H9 (cell line): Measurements from ENCODE around the gene ITPRID2. TPM values are rescaled to one million over a fixed set of nuclear protein-coding genes. Genes with fewer than 3 reads are reported as not detected.

Experiments
- DNase-seq: peaks from one replicate; pipeline ENCODE4 v3.0.0-alpha.2; 2017
- H2AFZ ChIP-seq: one replicate; pipeline ENCODE4 v1.6.1; 2013; ENCODE audit warnings: mild to moderate bottlenecking, low read length, control low read depth, moderate library complexity
- H2AK5ac ChIP-seq: 2 replicates; pipeline ENCODE4 v1.6.1; 2013; ENCODE audit warnings: low read length, control low read depth, mixed read lengths; ENCODE audit not compliant: insufficient read length
- H2BK120ac ChIP-seq: one replicate; pipeline ENCODE4 v1.6.1; 2013; ENCODE audit warnings: low read depth, mild to moderate bottlenecking, low read length, control low read depth, inconsistent platforms; ENCODE audit not compliant: poor library complexity, severe bottlenecking
- H2BK12ac ChIP-seq: 2 replicates; pipeline ENCODE4 v1.6.1; 2013; ENCODE audit warnings: low read length, control low read depth, mixed read lengths, low read depth; ENCODE audit not compliant: insufficient read length
- H2BK15ac ChIP-seq: 2 replicates; pipeline ENCODE4 v1.6.1; 2013; ENCODE audit warnings: low read depth, low read length, control low read depth
- H2BK20ac ChIP-seq: one replicate; pipeline ENCODE4 v1.6.1; 2013; ENCODE audit warnings: low read depth, mild to moderate bottlenecking, low read length, control low read depth, inconsistent platforms; ENCODE audit not compliant: poor library complexity, severe bottlenecking
- H2BK5ac ChIP-seq: 2 replicates; pipeline ENCODE4 v1.6.1; 2013; ENCODE audit warnings: low read length, control low read depth, mixed read lengths; ENCODE audit not compliant: insufficient read length
- H3K14ac ChIP-seq: 2 replicates; pipeline ENCODE4 v1.6.1; 2013; ENCODE audit warnings: low read length, control low read depth; ENCODE audit not compliant: insufficient read depth
- H3K18ac ChIP-seq: 2 replicates; pipeline ENCODE4 v1.6.1; 2013; ENCODE audit warnings: low read depth, mild to moderate bottlenecking, mixed read lengths, low read length, control low read depth; ENCODE audit not compliant: insufficient read length
- H3K23ac ChIP-seq: 2 replicates; pipeline ENCODE4 v1.6.1; 2013; ENCODE audit warnings: low read length, control low read depth, mixed read lengths, low read depth; ENCODE audit not compliant: insufficient read length
- H3K23me2 ChIP-seq: 2 replicates; pipeline ENCODE4 v1.6.1; 2013; ENCODE audit warnings: low read depth, mild to moderate bottlenecking, mixed read lengths, low read length, control low read depth; ENCODE audit not compliant: insufficient read length, poor library complexity, severe bottlenecking
- H3K27ac ChIP-seq: 2 replicates; pipeline ENCODE4 v1.5.1; 2013; ENCODE audit warnings: low read length, control low read depth, mixed read lengths, low read depth; ENCODE audit not compliant: insufficient read length
- H3K27me3 ChIP-seq: 2 replicates; pipeline ENCODE4 v1.6.1; 2013; ENCODE audit warnings: low read length, control low read depth, inconsistent platforms; ENCODE audit not compliant: insufficient read depth
- H3K4ac ChIP-seq: 2 replicates; pipeline ENCODE4 v1.6.1; 2013; ENCODE audit warnings: low read depth, mild to moderate bottlenecking, control low read depth, inconsistent platforms, low read length, moderate library complexity
- H3K4me1 ChIP-seq: 2 replicates; pipeline ENCODE4 v1.6.1; 2013; ENCODE audit warnings: low read length, control low read depth, inconsistent platforms; ENCODE audit not compliant: insufficient read depth
- H3K4me2 ChIP-seq: 2 replicates; pipeline ENCODE4 v1.6.1; 2013; ENCODE audit warnings: low read length, control low read depth, mixed read lengths; ENCODE audit not compliant: insufficient read length, insufficient read depth
- H3K56ac ChIP-seq: 2 replicates; pipeline ENCODE4 v1.6.1; 2013; ENCODE audit warnings: low read depth, mild to moderate bottlenecking, mixed read lengths, low read length, control low read depth; ENCODE audit not compliant: insufficient read length
- H3K79me1 ChIP-seq: 2 replicates; pipeline ENCODE4 v1.6.1; 2013; ENCODE audit warnings: low read depth, mild to moderate bottlenecking, moderate library complexity, low read length, control low read depth, inconsistent platforms; ENCODE audit not compliant: insufficient read depth, poor library complexity, severe bottlenecking
- H3K79me2 ChIP-seq: 2 replicates; pipeline ENCODE4 v1.6.1; 2013; ENCODE audit warnings: low read length, control low read depth, inconsistent platforms; ENCODE audit not compliant: insufficient read depth
- H3K9ac ChIP-seq: 2 replicates; pipeline ENCODE4 v1.6.1; 2013; ENCODE audit warnings: low read length, control low read depth, mixed read lengths; ENCODE audit not compliant: insufficient read length; ENCODE audit errors: extremely low read depth
- H3K9me3 ChIP-seq: one replicate; pipeline ENCODE4 v1.6.1; 2013; ENCODE audit warnings: low read depth, low read length, inconsistent platforms; ENCODE audit not compliant: control insufficient read depth
- H3T11ph ChIP-seq: one replicate; pipeline ENCODE4 v1.6.1; 2013; ENCODE audit warnings: mild to moderate bottlenecking, low read length, control low read depth, inconsistent platforms
- H4K20me1 ChIP-seq: one replicate; pipeline ENCODE4 v1.6.1; 2013; ENCODE audit not compliant: control insufficient read depth, insufficient read length, insufficient read depth
- H4K5ac ChIP-seq: 2 replicates; pipeline ENCODE4 v1.6.1; 2013; ENCODE audit warnings: low read depth, mild to moderate bottlenecking, mixed read lengths, low read length, control low read depth; ENCODE audit not compliant: insufficient read length
- H4K8ac ChIP-seq: replicated peaks from 2 replicates; pipeline ENCODE4 v1.6.1; 2013; ENCODE audit warnings: low read length, control low read depth, mixed read lengths, low read depth; ENCODE audit not compliant: insufficient read length
- H4K91ac ChIP-seq: 2 replicates; pipeline ENCODE4 v1.6.1; 2013; ENCODE audit warnings: low read depth, mild to moderate bottlenecking, moderate library complexity, mixed read lengths, low read length, control low read depth; ENCODE audit not compliant: insufficient read length
- H3K27ac Mint-ChIP-seq, 3 experiments: 2 replicates in 2 of 3; 3 replicates in 1 of 3; pipeline ENCODE4 v1.8.0; 2020 to 2021; ENCODE audit warnings: mixed read lengths in 3 of 3, mild to moderate bottlenecking in 1 of 3, moderate library complexity in 1 of 3
- H3K27me3 Mint-ChIP-seq: 2 replicates; pipeline ENCODE4 v1.8.0; 2021; ENCODE audit warnings: low read depth, mild to moderate bottlenecking, moderate library complexity, mixed read lengths
- H3K36me3 Mint-ChIP-seq, 3 experiments: 2 replicates in 2 of 3; 3 replicates in 1 of 3; pipeline ENCODE4 v1.8.0; 2020 to 2021; ENCODE audit warnings: low read depth in 3 of 3, mixed read lengths in 3 of 3; ENCODE audit not compliant: insufficient read depth in 1 of 3
- H3K4me1 Mint-ChIP-seq, 2 experiments: 2 replicates each; pipeline ENCODE4 v1.8.0; 2020; ENCODE audit warnings: mixed read lengths in 2 of 2
- H3K4me3 Mint-ChIP-seq, 2 experiments: 2 replicates in 1 of 2; 3 replicates in 1 of 2; pipeline ENCODE4 v1.8.0; 2020 to 2021; ENCODE audit warnings: mild to moderate bottlenecking in 2 of 2, mixed read lengths in 2 of 2, moderate library complexity in 1 of 2
- H3K9me3 Mint-ChIP-seq, 2 experiments: 2 replicates in 1 of 2; 3 replicates in 1 of 2; pipeline ENCODE4 v1.8.0; 2020; ENCODE audit warnings: mild to moderate bottlenecking in 2 of 2, mixed read lengths in 2 of 2, moderate library complexity in 1 of 2
- CTCF ChIP-seq: fragments of 200-600 bp; sonication (generic); conservative IDR thresholded peaks from 3 replicates; pipeline ENCODE4 v1.8.0; 2021; ENCODE audit warnings: antibody characterized with exemption, mild to moderate bottlenecking
- WGBS: extraction: QIAGEN DNeasy Blood & Tissue Kit; methylation state at CpG from one replicate; pipeline ENCODE4 v1.1.7; 2013; ENCODE audit warnings: missing lambda C conversion rate, low lambda C conversion rate, mixed read lengths; ENCODE audit not compliant: insufficient read length; ENCODE audit errors: extremely low coverage; 5-methylcytosine and 5-hydroxymethylcytosine counted together
- total RNA-seq: library from RNA; stranded (reverse); gene quantifications from 2 replicates; pipeline ENCODE4 v1.2.1, GENCODE V29; 2021

The ITPRID2 gene
- total RNA-seq, 1 experiment from 2014 or later: 12.0 TPM

GRCh38 chr2:181878448-181878847, 13.1 kb upstream of the ITPRID2 start:
- Histone ChIP-seq H3K9ac (no peak overlapping the region), H3K23me2 (no peaks in the 10 kb centered on the region), H3K4me2 (no peak overlapping the region), H3K79me1 (no peaks in the 10 kb centered on the region), H4K91ac (no peak overlapping the region), H3K18ac (no peak overlapping the region), H3K9me3 (no peaks in the 10 kb centered on the region), H3K27ac (no peak overlapping the region), H2BK12ac (no peak overlapping the region), H3T11ph (no peak overlapping the region), H3K14ac (no peak overlapping the region), H3K27me3 (no peaks in the 10 kb centered on the region), H2AK5ac (no peak overlapping the region), H3K4me1 (no peaks in the 10 kb centered on the region), H3K23ac (no peak overlapping the region), H3K79me2 (no peaks in the 10 kb centered on the region), H4K5ac (no peak overlapping the region), H3K4ac (no peak overlapping the region), H4K8ac (no peak overlapping the region), H2BK120ac (no peak overlapping the region), H4K20me1 (no peaks in the 10 kb centered on the region), H3K56ac (no peak overlapping the region), H2BK5ac (no peak overlapping the region), H2BK20ac (no peak overlapping the region), H2AFZ (no peak overlapping the region), H2BK15ac (no peak overlapping the region)
- no peak for TF ChIP-seq CTCF
- WGBS: no CpG with 5 or more reads among the region's 2 CpGs
- Mint-ChIP-seq H3K4me3 (no peak overlapping the region), H3K27ac (no peak overlapping the region), H3K9me3 (no peaks in the 10 kb centered on the region), H3K36me3 (no peaks in the 10 kb centered on the region), H3K27me3 (no peaks in the 10 kb centered on the region), H3K4me1 (no peaks in the 10 kb centered on the region)
- no peak for DNase-seq
